HepG2 (cell line): ENCODE measurements around the gene PTPRN. TPM values are rescaled to one million over a fixed set of nuclear protein-coding genes. Genes with fewer than 3 reads are reported as not detected.

ENCODE experiments used
- CAMTA2 ChIP-seq: sonication (generic); formaldehyde crosslinking; IDR thresholded peaks from 2 replicates; pipeline ENCODE4 v1.4.0; 2020; ENCODE audit warnings: mild to moderate bottlenecking, missing genetic modification reagents, borderline replicate concordance
- DDIT3 ChIP-seq: sonication (generic); formaldehyde crosslinking; IDR thresholded peaks from 2 replicates; pipeline ENCODE4 v1.4.0; 2020; ENCODE audit warnings: mild to moderate bottlenecking, missing genetic modification reagents
- ETS1 ChIP-seq: sonication (generic); formaldehyde crosslinking; IDR thresholded peaks from 2 replicates; pipeline ENCODE4 v1.4.0; 2020; ENCODE audit warnings: missing genetic modification reagents
- GFI1 ChIP-seq: sonication (generic); formaldehyde crosslinking; IDR thresholded peaks from 2 replicates; pipeline ENCODE4 v1.5.0; 2020; ENCODE audit warnings: missing genetic modification reagents, mild to moderate bottlenecking, borderline replicate concordance
- NR3C1 ChIP-seq: sonication (generic); formaldehyde crosslinking; IDR thresholded peaks from 2 replicates; pipeline ENCODE4 v1.4.0; 2020; ENCODE audit warnings: missing genetic modification reagents
- PITX1 ChIP-seq: sonication (generic); formaldehyde crosslinking; IDR thresholded peaks from 2 replicates; pipeline ENCODE4 v1.5.1; 2020; ENCODE audit warnings: mild to moderate bottlenecking, missing genetic modification reagents
- RORA ChIP-seq: sonication (generic); formaldehyde crosslinking; IDR thresholded peaks from 2 replicates; pipeline ENCODE4 v1.5.0; 2020; ENCODE audit warnings: mild to moderate bottlenecking, missing genetic modification reagents, moderate library complexity
- SKIL ChIP-seq: sonication (generic); formaldehyde crosslinking; IDR thresholded peaks from 2 replicates; pipeline ENCODE4 v1.8.0; 2022; ENCODE audit warnings: missing genetic modification reagents, mild to moderate bottlenecking, moderate library complexity, borderline replicate concordance
- TSC22D2 ChIP-seq: sonication (generic); formaldehyde crosslinking; IDR thresholded peaks from 2 replicates; pipeline ENCODE4 v1.5.1; 2020; ENCODE audit warnings: missing genetic modification reagents, mild to moderate bottlenecking, borderline replicate concordance
- ZBTB34 ChIP-seq: sonication (generic); formaldehyde crosslinking; IDR thresholded peaks from 2 replicates; pipeline ENCODE4 v1.8.0; 2022; ENCODE audit warnings: mild to moderate bottlenecking, missing genetic modification reagents
- ZBTB49 ChIP-seq: sonication (generic); formaldehyde crosslinking; IDR thresholded peaks from 2 replicates; pipeline ENCODE4 v1.4.0; 2020; ENCODE audit warnings: missing genetic modification reagents, borderline replicate concordance
- ZFP41 ChIP-seq: sonication (generic); formaldehyde crosslinking; IDR thresholded peaks from 2 replicates; pipeline ENCODE4 v1.4.0; 2020; ENCODE audit warnings: mild to moderate bottlenecking, missing genetic modification reagents, borderline replicate concordance
- ZHX1 ChIP-seq: sonication (generic); formaldehyde crosslinking; IDR thresholded peaks from 2 replicates; pipeline ENCODE4 v1.8.1; 2022; ENCODE audit warnings: low read depth, mild to moderate bottlenecking, missing genetic modification reagents
- ZNF354B ChIP-seq: sonication (generic); formaldehyde crosslinking; IDR thresholded peaks from 2 replicates; pipeline ENCODE4 v1.8.0; 2022; ENCODE audit warnings: mild to moderate bottlenecking, missing genetic modification reagents
- ZNF780A ChIP-seq: sonication (generic); formaldehyde crosslinking; IDR thresholded peaks from 2 replicates; pipeline ENCODE4 v1.8.0; 2022; ENCODE audit warnings: mild to moderate bottlenecking, missing genetic modification reagents, moderate library complexity
- ZNF878 ChIP-seq: sonication (generic); formaldehyde crosslinking; IDR thresholded peaks from 2 replicates; pipeline ENCODE4 v1.8.1; 2023; ENCODE audit warnings: mild to moderate bottlenecking, missing genetic modification reagents, moderate library complexity
- polyA plus RNA-seq, 8 experiments: library from polyadenylated mRNA; depleted of rRNA in 3 of 8; stranded (reverse) in 7 of 8; unstranded in 1 of 8; fragments of >200 nt; fragmentation: Illumina TruSeq in 4 of 8; extraction: Trizol in 4 of 8; gene quantifications; 2 replicates each; pipeline versions ENCODE4 v1.2.1 to v1.2.3, GENCODE V29; 2011 to 2016; ENCODE audit warnings: low read depth in 4 of 8, missing spikeins in 1 of 8, mixed read lengths in 1 of 8; ENCODE audit not compliant: insufficient read depth in 1 of 8
- total RNA-seq, 5 experiments: library from RNA; depleted of rRNA; stranded (reverse); fragments of >200 nt; fragmentation: Illumina TruSeq; extraction: Trizol; gene quantifications; 2 replicates each; pipeline ENCODE4 v1.2.3, GENCODE V29; 2016; ENCODE audit warnings: low read depth in 1 of 5

Gene PTPRN
- total and polyA plus RNA-seq, 2 of the 13 experiments (the other 11 are each of a cell fraction or from before 2014, with no cell fraction given), result 0.26 TPM; not detected in 1

GRCh38 chr2:219331560-219332213 is 22.5 kb upstream of the PTPRN start (continued):
- no peak for TF ChIP-seq GFI1 (CRISPR knock-in tag)
- TF ChIP-seq DDIT3, result no peak
- TF ChIP-seq ZBTB34 (CRISPR knock-in tag), result no peak
- no peak for TF ChIP-seq ZNF354B (CRISPR knock-in tag)
- peak; percentile 90 for TF ChIP-seq ETS1 (CRISPR knock-in tag)
- peak; percentile 98 for TF ChIP-seq ZBTB49 (CRISPR knock-in tag)
- TF ChIP-seq ZHX1 (CRISPR knock-in tag), result peak; percentile 71
- TF ChIP-seq TSC22D2 (CRISPR knock-in tag), result peak; percentile 99
- TF ChIP-seq NR3C1 (CRISPR knock-in tag), result no peak
- no peak for TF ChIP-seq ZNF878
- no peak for TF ChIP-seq ZFP41 (CRISPR knock-in tag)
- TF ChIP-seq CAMTA2 (CRISPR knock-in tag), result no peak; the same call in 1 of the 2 replicates
- peak; percentile 70 for TF ChIP-seq PITX1
- no peak for TF ChIP-seq RORA (CRISPR knock-in tag)
- peak; percentile 21; the same call in 1 of the 2 replicates for TF ChIP-seq SKIL (CRISPR knock-in tag)
- TF ChIP-seq ZNF780A (CRISPR knock-in tag), result no peak
